H1 (cell line): ENCODE results near the gene ANKRD11. TPM values are rescaled to one million over a fixed set of nuclear protein-coding genes. Genes with fewer than 3 reads are reported as not detected.

Source experiments
- CHD2 ChIP-seq: IDR thresholded peaks from 2 replicates; pipeline ENCODE4 v1.6.1; 2012; ENCODE audit warnings: low read length, improper control_type of control experiment
- JUN ChIP-seq: IDR thresholded peaks from 2 replicates; pipeline ENCODE4 v1.6.1; 2011; ENCODE audit warnings: low read depth, mild to moderate bottlenecking, improper control_type of control experiment, low read length
- KDM5A ChIP-seq: fragments of 200-600 bp; IDR thresholded peaks from 2 replicates; pipeline ENCODE4 v1.7.1; 2012; ENCODE audit warnings: mild to moderate bottlenecking, low read length, inconsistent platforms, mixed read lengths
- MAFK ChIP-seq: IDR thresholded peaks from 2 replicates; pipeline ENCODE4 v1.6.1; 2012; ENCODE audit warnings: low read depth, mild to moderate bottlenecking, improper control_type of control experiment, low read length
- POU5F1 ChIP-seq: IDR thresholded peaks from 2 replicates; pipeline ENCODE4 v1.6.1; 2011; ENCODE audit warnings: low read depth, mild to moderate bottlenecking, low read length, moderate library complexity
- RBBP5 ChIP-seq: IDR thresholded peaks from 2 replicates; pipeline ENCODE4 v1.7.1; 2012; ENCODE audit warnings: low read depth, mild to moderate bottlenecking, inconsistent platforms, low read length, moderate library complexity, borderline replicate concordance
- SP1 ChIP-seq: IDR thresholded peaks from 2 replicates; pipeline ENCODE4 v1.6.1; 2011; ENCODE audit warnings: low read depth, low read length
- TEAD4 ChIP-seq: IDR thresholded peaks from 2 replicates; pipeline ENCODE4 v1.6.1; 2012; ENCODE audit warnings: low read depth, low read length, inconsistent platforms, mixed read lengths
- YY1 ChIP-seq: IDR thresholded peaks from 2 replicates; pipeline ENCODE4 v1.6.1; 2011; ENCODE audit warnings: low read depth, mild to moderate bottlenecking, low read length
- polyA plus RNA-seq, 7 experiments: library from polyadenylated mRNA; depleted of rRNA in 3 of 7; stranded (reverse) in 5 of 7; unstranded in 2 of 7; fragments of >200 nt in 5 of 7; fragments of 200-250 nt in 2 of 7; gene quantifications; 1 replicate in 5 of 7; 2 replicates in 1 of 7; 4 replicates in 1 of 7; pipeline versions ENCODE4 v1.2.1 to v1.2.3, GENCODE V29; 2011 to 2013; ENCODE audit warnings: missing spikeins in 2 of 7, mixed read lengths in 2 of 7
- total RNA-seq: library from RNA; stranded (reverse); fragmentation: NEBNext Ultra II Directional; extraction: Animal tissue kit (Norgen Biotek cat#: 25700); gene quantifications from 2 replicates; pipeline ENCODE4 v1.2.1, GENCODE V29; 2021

ANKRD11 gene
- total and polyA plus RNA-seq, 2 of the 8 experiments (the other 6 are each of a cell fraction or from before 2014, with no cell fraction given) = 46.5 to 142 TPM

GRCh38 chr16:89355686-89356085, 134.7 kb downstream of the ANKRD11 start (continued):
- TF ChIP-seq JUN (no peak), YY1 (no peak), RBBP5 (no peak), SP1 (no peak), MAFK (no peak), CHD2 (no peak), TEAD4 (no peak), KDM5A (no peak), POU5F1 (no peak)
